Left renal cortex interstitium (tissue), 4 donors: ENCODE measurements around the gene FGF2. TPM values are rescaled to one million over a fixed set of nuclear protein-coding genes. Genes with fewer than 3 reads are reported as not detected.
"Not testable (repeated sequence)": the region's sequence is repeated elsewhere in the genome, so short reads cannot be mapped to it uniquely, and the experiment has no call there.

Source experiments
- DNase-seq, 4 donors: peaks; one replicate each; pipeline ENCODE4 v3.0.0-alpha.2; 2013; ENCODE audit warnings: low read depth in 4 of 4, low spot score in 2 of 4, missing footprints in 1 of 4
- polyA plus RNA-seq, 4 donors: library from polyadenylated mRNA; unstranded; fragments of 120-200 nt; gene quantifications; one replicate each; pipeline ENCODE4 v1.2.1, GENCODE V29; 2013; ENCODE audit not compliant: insufficient read length in 4 of 4

Gene FGF2
- polyA plus RNA-seq = 1 to 10 TPM; 7.6 to 9.9 (median 8.4) TPM

GRCh38 chr4:122826553-122827257, at the start of gene FGF2:
Gene FGF2, plus strand, starts transcription at chr4:122826831. Its CDS starts 344 bp downstream, at chr4:122827175.
- peak; percentile 31 to 46 (median 39) for DNase-seq

DNA sequence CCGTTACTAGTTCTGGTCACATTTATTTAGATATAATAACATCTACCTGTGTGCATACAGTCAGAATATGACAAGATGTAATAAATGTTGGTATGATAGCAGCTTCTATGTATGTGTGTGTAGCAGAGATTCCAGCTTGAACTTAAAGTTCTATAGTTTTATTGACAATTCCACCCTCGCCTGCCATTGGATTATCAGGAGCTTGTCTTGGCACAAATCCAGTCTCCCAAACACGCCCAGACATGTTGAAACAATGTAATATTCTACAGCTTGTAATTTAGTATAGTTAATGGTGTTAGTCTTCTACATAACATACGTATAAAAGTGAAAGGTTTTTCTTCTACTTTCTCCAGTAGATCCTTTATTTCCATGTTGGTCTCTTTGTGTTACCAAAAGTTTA, 49.7 kb upstream of the FGF2 start:
- no peak for DNase-seq

DNA sequence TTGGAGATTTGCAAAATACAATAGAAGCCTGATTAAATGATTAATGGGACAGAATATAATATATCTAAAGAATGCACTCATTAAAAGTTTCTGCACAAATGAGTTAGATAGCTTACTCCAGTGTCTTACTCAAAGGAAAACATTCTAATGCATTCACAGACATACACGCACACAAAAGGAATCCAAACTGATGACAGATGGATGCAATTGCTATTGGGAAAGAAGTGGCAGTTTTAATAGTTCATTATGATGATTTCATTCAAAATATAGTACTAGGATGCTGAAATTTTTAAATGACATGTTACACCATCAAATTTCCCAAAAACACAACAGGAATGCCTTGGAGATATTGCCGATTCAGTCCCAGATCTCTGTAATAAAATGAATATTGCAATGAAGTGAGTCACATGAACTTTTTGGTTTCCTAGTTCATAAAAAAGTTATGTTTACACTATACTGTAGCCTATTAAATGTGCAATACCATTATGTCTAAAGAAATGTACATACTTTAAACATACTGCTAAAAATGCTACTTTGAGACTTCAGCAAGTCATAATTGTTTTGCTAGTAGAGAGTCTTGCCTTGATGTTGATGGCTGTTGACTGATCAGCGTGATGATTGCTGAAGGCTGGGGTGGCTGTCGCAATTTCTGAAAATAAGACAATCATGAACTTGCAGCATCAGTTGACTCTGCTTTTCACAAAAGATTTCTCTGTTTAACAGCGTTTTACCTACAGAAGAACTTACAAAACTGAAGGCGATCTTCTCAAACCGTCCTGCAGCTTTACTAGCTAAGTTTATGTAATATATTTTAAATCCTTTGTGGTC, 48.6 kb upstream of the FGF2 start:
- DNase-seq = no peak

- no peak for DNase-seq
These were observed 45.1 kb upstream of the FGF2 start for GRCh38 chr4:122781486-122781885.

DNA sequence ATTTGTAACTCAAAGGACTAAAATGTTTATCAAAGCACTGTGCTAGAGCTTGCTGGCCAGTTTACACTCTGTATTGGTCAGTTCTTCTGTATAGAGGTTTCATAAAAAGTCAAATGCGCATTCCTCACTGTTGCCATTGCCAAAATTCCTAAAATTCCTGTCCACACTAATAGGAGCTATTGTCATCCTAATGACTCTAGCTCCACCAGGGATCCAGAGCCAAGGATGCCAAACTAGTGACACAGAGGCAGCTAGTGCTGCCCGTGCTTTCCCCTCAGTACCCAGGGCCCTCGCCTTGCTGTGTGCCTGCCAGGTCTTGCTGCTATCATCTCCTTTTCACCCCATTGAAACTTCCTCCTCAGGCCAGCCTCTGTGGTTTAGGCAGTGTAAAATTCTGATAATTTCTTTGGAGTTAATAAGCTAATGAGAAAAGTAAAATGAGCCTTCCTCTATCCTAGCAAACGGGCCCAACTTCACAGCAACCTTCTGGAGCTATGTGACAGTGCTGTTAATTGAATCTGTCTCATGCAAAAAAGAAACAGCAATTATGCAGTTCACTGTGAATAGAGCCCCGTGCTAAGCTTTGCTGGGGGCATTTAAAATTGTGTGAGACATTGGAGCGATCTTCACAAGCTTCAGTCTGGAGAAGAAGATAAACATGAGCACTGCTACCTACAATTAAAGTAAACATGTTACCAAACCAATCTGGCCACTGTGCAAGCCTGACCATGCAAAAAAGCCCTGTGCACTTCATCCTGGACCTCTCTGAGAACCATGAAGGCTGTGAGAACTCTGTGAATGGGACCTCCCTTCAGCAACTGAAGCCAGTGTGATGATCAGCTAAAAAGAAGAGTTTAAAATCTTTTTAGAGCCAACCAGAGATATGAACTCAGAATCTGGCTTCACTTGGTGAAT, 43.1 kb upstream of the FGF2 start:
- DNase-seq = no peak

DNA sequence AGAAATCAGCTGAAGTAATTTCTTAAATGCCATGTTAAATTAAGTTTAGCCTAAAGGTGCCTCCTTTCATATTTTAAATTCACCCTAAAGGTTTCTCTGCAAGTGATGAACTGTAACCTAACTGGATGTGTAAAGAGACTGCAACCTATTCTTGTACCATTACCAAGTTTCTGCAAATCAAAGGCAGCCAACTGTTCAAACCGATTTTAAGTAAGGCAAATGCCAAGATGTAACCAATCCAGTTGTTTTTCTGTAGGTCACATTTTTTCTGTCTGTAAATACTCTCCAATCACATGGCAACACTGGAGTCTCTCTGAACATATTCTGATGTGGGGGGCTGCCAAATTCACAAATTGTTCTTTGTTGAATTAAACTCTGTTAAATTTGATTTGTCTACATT, 42.4 kb upstream of the FGF2 start:
- DNase-seq = no peak

GRCh38 chr4:122785099-122785498, 41.5 kb upstream of the FGF2 start:
- no peak for DNase-seq

GRCh38 chr4:122786296-122786695, 40.3 kb upstream of the FGF2 start:
- DNase-seq = not testable (repeated sequence)

GRCh38 chr4:122786920-122787319, 39.7 kb upstream of the FGF2 start:
- DNase-seq = not testable (repeated sequence)

DNA sequence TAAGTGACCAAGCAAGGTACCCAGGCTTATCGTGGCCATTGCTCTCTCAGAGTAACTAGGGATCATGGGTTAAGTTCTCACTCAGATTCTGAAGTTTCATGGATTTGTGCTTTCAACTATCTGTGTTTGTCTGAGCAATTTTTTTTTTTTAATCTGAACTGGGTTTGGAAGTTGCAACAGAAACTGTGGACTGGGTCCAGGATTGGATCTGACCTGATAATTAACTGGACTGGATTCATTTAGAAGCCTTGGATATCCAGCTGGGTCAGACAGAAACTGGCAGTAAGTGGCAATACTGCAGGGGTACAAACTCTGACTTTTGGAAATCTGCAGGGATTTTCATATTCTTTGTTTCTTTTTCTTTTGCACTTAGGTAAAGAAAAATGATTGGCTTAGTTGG, 38.7 kb upstream of the FGF2 start:
- DNase-seq = no peak

GRCh38 chr4:122788935-122789334, 37.7 kb upstream of the FGF2 start:
- no peak for DNase-seq

- no peak for DNase-seq
These were observed 32.8 kb upstream of the FGF2 start for GRCh38 chr4:122793811-122794210.

GRCh38 chr4:122796801-122797404, 29.7 kb upstream of the FGF2 start:
- DNase-seq = no peak

GRCh38 chr4:122797405-122798094, 29.1 kb upstream of the FGF2 start:
- DNase-seq = no peak

GRCh38 chr4:122798101-122798500, 28.5 kb upstream of the FGF2 start:
- no peak for DNase-seq

- DNase-seq = no peak
These were observed 27.7 kb upstream of the FGF2 start for GRCh38 chr4:122798917-122799316.

GRCh38 chr4:122803788-122804208, 22.8 kb upstream of the FGF2 start:
- no peak for DNase-seq

GRCh38 chr4:122806981-122807679, 19.5 kb upstream of the FGF2 start:
- no peak for DNase-seq

DNA sequence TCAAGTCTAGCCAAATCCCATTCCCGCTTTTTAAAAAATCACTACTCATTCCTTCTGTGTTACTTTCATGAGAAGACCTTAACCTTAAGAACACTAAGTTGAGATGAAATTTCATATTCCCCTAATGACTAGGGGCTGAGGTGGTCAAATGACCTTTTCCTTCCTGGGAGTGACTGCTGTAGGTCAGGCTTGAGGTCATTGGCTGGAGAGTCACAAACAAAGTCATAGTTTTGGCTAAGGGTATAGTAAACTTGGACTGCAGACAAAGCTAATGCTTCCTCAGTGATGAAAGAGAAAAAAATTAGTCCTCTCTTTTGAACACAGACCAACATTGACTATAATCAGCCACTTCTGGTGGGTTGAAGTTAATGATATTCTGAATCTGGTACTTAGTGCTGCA, 16.0 kb upstream of the FGF2 start:
- DNase-seq = no peak
